Measurements from ENCODE around the gene BRINP3.
"Not testable (repeated sequence)": the region's sequence is repeated elsewhere in the genome, so short reads cannot be mapped to it uniquely, and the experiment has no call there.

The BRINP3 gene

GRCh38 chr1:190170321-190170720 lies 307.3 kb downstream of the BRINP3 start:
- H3K27me3 Mint-ChIP-seq, result no peaks in the 10 kb centered on the region
- ATAC-seq (no peak), DNase-seq (no peak)
- no peak overlapping the region for H3K4me3 Mint-ChIP-seq
- no peak overlapping the region for H3K27ac Mint-ChIP-seq
- no peaks in the 10 kb centered on the region for H3K4me1 Mint-ChIP-seq
- no peaks in the 10 kb centered on the region for H3K36me3 Mint-ChIP-seq (ENCODE audit: low read depth)
- peaks cover 9% of the 10 kb centered on the region for H3K9me3 Mint-ChIP-seq

- Mint-ChIP-seq H3K4me3 (no peak overlapping the region), H3K27me3 (no peaks in the 10 kb centered on the region), H3K9me3 (peaks cover 9% of the 10 kb centered on the region), H3K36me3 (ENCODE audit: low read depth) (no peaks in the 10 kb centered on the region), H3K4me1 (no peaks in the 10 kb centered on the region), H3K27ac (no peak overlapping the region)
- no peak for ATAC-seq
- no peak for DNase-seq
Observed at GRCh38 chr1:190169311-190170067, 308.2 kb downstream of the BRINP3 start.

- ATAC-seq (no peak), DNase-seq (no peak)
- Mint-ChIP-seq H3K27ac (no peak overlapping the region), H3K9me3 (peaks cover 9% of the 10 kb centered on the region), H3K27me3 (no peaks in the 10 kb centered on the region), H3K4me1 (no peaks in the 10 kb centered on the region), H3K4me3 (no peak overlapping the region), H3K36me3 (ENCODE audit: low read depth) (no peaks in the 10 kb centered on the region)
Observed at GRCh38 chr1:190168893-190169280, 308.8 kb downstream of the BRINP3 start.

- Mint-ChIP-seq H3K4me1 (no peaks in the 10 kb centered on the region), H3K27ac (no peak overlapping the region), H3K4me3 (no peak overlapping the region), H3K36me3 (ENCODE audit: low read depth) (no peaks in the 10 kb centered on the region), H3K9me3 (peaks cover 9% of the 10 kb centered on the region), H3K27me3 (no peaks in the 10 kb centered on the region)
- ATAC-seq, result no peak
- no peak for DNase-seq
Observed at GRCh38 chr1:190168116-190168892, 309.4 kb downstream of the BRINP3 start.

GRCh38 chr1:190159146-190159545 lies 318.5 kb downstream of the BRINP3 start:
- Mint-ChIP-seq H3K4me1 (no peaks in the 10 kb centered on the region), H3K27ac (no peak overlapping the region), H3K27me3 (no peaks in the 10 kb centered on the region), H3K4me3 (no peak overlapping the region), H3K9me3 (peaks cover 7% of the 10 kb centered on the region), H3K36me3 (ENCODE audit: low read depth) (no peaks in the 10 kb centered on the region)
- no peak for ATAC-seq
- DNase-seq, result no peak

GRCh38 chr1:190154744-190155143 lies 322.9 kb downstream of the BRINP3 start:
- H3K36me3 Mint-ChIP-seq (ENCODE audit: low read depth), result no peaks in the 10 kb centered on the region
- H3K4me1 Mint-ChIP-seq, result no peaks in the 10 kb centered on the region
- H3K9me3 Mint-ChIP-seq, result peaks cover 7% of the 10 kb centered on the region
- H3K27ac Mint-ChIP-seq, result no peak overlapping the region
- DNase-seq (no peak), ATAC-seq (no peak)
- no peak overlapping the region for H3K4me3 Mint-ChIP-seq
- H3K27me3 Mint-ChIP-seq, result no peaks in the 10 kb centered on the region

- no peaks in the 10 kb centered on the region for H3K4me1 Mint-ChIP-seq
- H3K4me3 Mint-ChIP-seq, result no peak overlapping the region
- H3K27me3 Mint-ChIP-seq, result no peaks in the 10 kb centered on the region
- no peak overlapping the region for H3K27ac Mint-ChIP-seq
- H3K36me3 Mint-ChIP-seq (ENCODE audit: low read depth), result no peaks in the 10 kb centered on the region
- DNase-seq (no peak), ATAC-seq (no peak)
- peaks cover 7% of the 10 kb centered on the region for H3K9me3 Mint-ChIP-seq
Observed at GRCh38 chr1:190147616-190148015, 330.0 kb downstream of the BRINP3 start.

- H3K27me3 Mint-ChIP-seq, result no peaks in the 10 kb centered on the region
- ATAC-seq, result no peak
- peaks cover 7% of the 10 kb centered on the region for H3K9me3 Mint-ChIP-seq
- H3K4me3 Mint-ChIP-seq, result no peak overlapping the region
- no peak overlapping the region for H3K27ac Mint-ChIP-seq
- no peaks in the 10 kb centered on the region for H3K4me1 Mint-ChIP-seq
- DNase-seq, result no peak
- H3K36me3 Mint-ChIP-seq (ENCODE audit: low read depth), result no peaks in the 10 kb centered on the region
Observed at GRCh38 chr1:190144650-190145049, 333.0 kb downstream of the BRINP3 start.

GRCh38 chr1:190140644-190141043 lies 337.0 kb downstream of the BRINP3 start:
- no peak for DNase-seq
- Mint-ChIP-seq H3K36me3 (ENCODE audit: low read depth) (no peaks in the 10 kb centered on the region), H3K9me3 (peaks cover 8% of the 10 kb centered on the region), H3K27me3 (no peaks in the 10 kb centered on the region), H3K4me3 (no peak overlapping the region), H3K4me1 (no peaks in the 10 kb centered on the region), H3K27ac (no peak overlapping the region)
- no peak for ATAC-seq

- Mint-ChIP-seq H3K27ac (no peak overlapping the region), H3K27me3 (no peaks in the 10 kb centered on the region), H3K4me3 (no peak overlapping the region), H3K36me3 (ENCODE audit: low read depth) (no peaks in the 10 kb centered on the region), H3K4me1 (no peaks in the 10 kb centered on the region), H3K9me3 (peaks cover 10% of the 10 kb centered on the region)
- DNase-seq (no peak), ATAC-seq (no peak)
Observed at GRCh38 chr1:190138702-190139101, 339.0 kb downstream of the BRINP3 start.

- no peak overlapping the region for H3K4me3 Mint-ChIP-seq
- no peaks in the 10 kb centered on the region for H3K36me3 Mint-ChIP-seq (ENCODE audit: low read depth)
- no peaks in the 10 kb centered on the region for H3K27me3 Mint-ChIP-seq
- no peak for ATAC-seq
- H3K9me3 Mint-ChIP-seq, result peaks cover 14% of the 10 kb centered on the region
- no peak for DNase-seq
- H3K27ac Mint-ChIP-seq, result no peak overlapping the region
- H3K4me1 Mint-ChIP-seq, result no peaks in the 10 kb centered on the region
Observed at GRCh38 chr1:190138266-190138665, 339.4 kb downstream of the BRINP3 start.

GRCh38 chr1:190129366-190129765 lies 348.3 kb downstream of the BRINP3 start:
- H3K27me3 Mint-ChIP-seq, result no peaks in the 10 kb centered on the region
- no peaks in the 10 kb centered on the region for H3K36me3 Mint-ChIP-seq (ENCODE audit: low read depth)
- H3K9me3 Mint-ChIP-seq, result peaks cover 14% of the 10 kb centered on the region
- no peak overlapping the region for H3K4me3 Mint-ChIP-seq
- no peaks in the 10 kb centered on the region for H3K4me1 Mint-ChIP-seq
- ATAC-seq (no peak), DNase-seq (no peak)
- H3K27ac Mint-ChIP-seq, result no peak overlapping the region

GRCh38 chr1:190126728-190127127 lies 350.9 kb downstream of the BRINP3 start:
- no peak overlapping the region for H3K27ac Mint-ChIP-seq

GRCh38 chr1:190124068-190124467 lies 353.6 kb downstream of the BRINP3 start:
- ATAC-seq, result no peak
- H3K9me3 Mint-ChIP-seq, result peaks cover 6% of the 10 kb centered on the region
- H3K27ac Mint-ChIP-seq, result no peak overlapping the region
- no peak overlapping the region for H3K4me3 Mint-ChIP-seq
- no peaks in the 10 kb centered on the region for H3K36me3 Mint-ChIP-seq (ENCODE audit: low read depth)
- no peak for DNase-seq
- no peaks in the 10 kb centered on the region for H3K27me3 Mint-ChIP-seq
- no peaks in the 10 kb centered on the region for H3K4me1 Mint-ChIP-seq

More at GRCh38 chr1:190126728-190127127, 350.9 kb downstream of the BRINP3 start:
- ATAC-seq (no peak), DNase-seq (no peak)
- Mint-ChIP-seq H3K36me3 (ENCODE audit: low read depth) (no peaks in the 10 kb centered on the region), H3K27me3 (no peaks in the 10 kb centered on the region), H3K9me3 (peaks cover 10% of the 10 kb centered on the region), H3K4me1 (no peaks in the 10 kb centered on the region), H3K4me3 (no peak overlapping the region)

- H3K27ac Mint-ChIP-seq; DNase-seq; H3K27me3 Mint-ChIP-seq; H3K36me3 Mint-ChIP-seq (ENCODE audit: low read depth); H3K4me3 Mint-ChIP-seq; ATAC-seq; H3K4me1 Mint-ChIP-seq: not testable (repeated sequence)
- peaks cover 15% of the 10 kb centered on the region for H3K9me3 Mint-ChIP-seq
Observed at GRCh38 chr1:190120564-190120963, 357.1 kb downstream of the BRINP3 start.

Data from activated naive CD8-positive, alpha-beta T cell treated with anti-CD3 and anti-CD28 coated beads, Interleukin-2, amount 50 U/mL, for 24 hours (primary cell).